H9 (cell line): ENCODE measurements around the gene CDKN2D. TPM values are rescaled to one million over a fixed set of nuclear protein-coding genes. Genes with fewer than 3 reads are reported as not detected.

Experiments
- DNase-seq: peaks from one replicate; pipeline ENCODE4 v3.0.0-alpha.2; 2017
- H2AFZ ChIP-seq: one replicate; pipeline ENCODE4 v1.6.1; 2013; ENCODE audit warnings: mild to moderate bottlenecking, low read length, control low read depth, moderate library complexity
- H2AK5ac ChIP-seq: 2 replicates; pipeline ENCODE4 v1.6.1; 2013; ENCODE audit warnings: low read length, control low read depth, mixed read lengths; ENCODE audit not compliant: insufficient read length
- H2BK120ac ChIP-seq: one replicate; pipeline ENCODE4 v1.6.1; 2013; ENCODE audit warnings: low read depth, mild to moderate bottlenecking, low read length, control low read depth, inconsistent platforms; ENCODE audit not compliant: poor library complexity, severe bottlenecking
- H2BK12ac ChIP-seq: 2 replicates; pipeline ENCODE4 v1.6.1; 2013; ENCODE audit warnings: low read length, control low read depth, mixed read lengths, low read depth; ENCODE audit not compliant: insufficient read length
- H2BK15ac ChIP-seq: 2 replicates; pipeline ENCODE4 v1.6.1; 2013; ENCODE audit warnings: low read depth, low read length, control low read depth
- H2BK20ac ChIP-seq: one replicate; pipeline ENCODE4 v1.6.1; 2013; ENCODE audit warnings: low read depth, mild to moderate bottlenecking, low read length, control low read depth, inconsistent platforms; ENCODE audit not compliant: poor library complexity, severe bottlenecking
- H2BK5ac ChIP-seq: 2 replicates; pipeline ENCODE4 v1.6.1; 2013; ENCODE audit warnings: low read length, control low read depth, mixed read lengths; ENCODE audit not compliant: insufficient read length
- H3K14ac ChIP-seq: 2 replicates; pipeline ENCODE4 v1.6.1; 2013; ENCODE audit warnings: low read length, control low read depth; ENCODE audit not compliant: insufficient read depth
- H3K18ac ChIP-seq: 2 replicates; pipeline ENCODE4 v1.6.1; 2013; ENCODE audit warnings: low read depth, mild to moderate bottlenecking, mixed read lengths, low read length, control low read depth; ENCODE audit not compliant: insufficient read length
- H3K23ac ChIP-seq: 2 replicates; pipeline ENCODE4 v1.6.1; 2013; ENCODE audit warnings: low read length, control low read depth, mixed read lengths, low read depth; ENCODE audit not compliant: insufficient read length
- H3K23me2 ChIP-seq: 2 replicates; pipeline ENCODE4 v1.6.1; 2013; ENCODE audit warnings: low read depth, mild to moderate bottlenecking, mixed read lengths, low read length, control low read depth; ENCODE audit not compliant: insufficient read length, poor library complexity, severe bottlenecking
- H3K27ac ChIP-seq: 2 replicates; pipeline ENCODE4 v1.5.1; 2013; ENCODE audit warnings: low read length, control low read depth, mixed read lengths, low read depth; ENCODE audit not compliant: insufficient read length
- H3K27me3 ChIP-seq: 2 replicates; pipeline ENCODE4 v1.6.1; 2013; ENCODE audit warnings: low read length, control low read depth, inconsistent platforms; ENCODE audit not compliant: insufficient read depth
- H3K4ac ChIP-seq: 2 replicates; pipeline ENCODE4 v1.6.1; 2013; ENCODE audit warnings: low read depth, mild to moderate bottlenecking, control low read depth, inconsistent platforms, low read length, moderate library complexity
- H3K4me1 ChIP-seq: 2 replicates; pipeline ENCODE4 v1.6.1; 2013; ENCODE audit warnings: low read length, control low read depth, inconsistent platforms; ENCODE audit not compliant: insufficient read depth
- H3K4me2 ChIP-seq: 2 replicates; pipeline ENCODE4 v1.6.1; 2013; ENCODE audit warnings: low read length, control low read depth, mixed read lengths; ENCODE audit not compliant: insufficient read length, insufficient read depth
- H3K56ac ChIP-seq: 2 replicates; pipeline ENCODE4 v1.6.1; 2013; ENCODE audit warnings: low read depth, mild to moderate bottlenecking, mixed read lengths, low read length, control low read depth; ENCODE audit not compliant: insufficient read length
- H3K79me1 ChIP-seq: 2 replicates; pipeline ENCODE4 v1.6.1; 2013; ENCODE audit warnings: low read depth, mild to moderate bottlenecking, moderate library complexity, low read length, control low read depth, inconsistent platforms; ENCODE audit not compliant: insufficient read depth, poor library complexity, severe bottlenecking
- H3K79me2 ChIP-seq: 2 replicates; pipeline ENCODE4 v1.6.1; 2013; ENCODE audit warnings: low read length, control low read depth, inconsistent platforms; ENCODE audit not compliant: insufficient read depth
- H3K9ac ChIP-seq: 2 replicates; pipeline ENCODE4 v1.6.1; 2013; ENCODE audit warnings: low read length, control low read depth, mixed read lengths; ENCODE audit not compliant: insufficient read length; ENCODE audit errors: extremely low read depth
- H3K9me3 ChIP-seq: one replicate; pipeline ENCODE4 v1.6.1; 2013; ENCODE audit warnings: low read depth, low read length, inconsistent platforms; ENCODE audit not compliant: control insufficient read depth
- H3T11ph ChIP-seq: one replicate; pipeline ENCODE4 v1.6.1; 2013; ENCODE audit warnings: mild to moderate bottlenecking, low read length, control low read depth, inconsistent platforms
- H4K20me1 ChIP-seq: one replicate; pipeline ENCODE4 v1.6.1; 2013; ENCODE audit not compliant: control insufficient read depth, insufficient read length, insufficient read depth
- H4K5ac ChIP-seq: 2 replicates; pipeline ENCODE4 v1.6.1; 2013; ENCODE audit warnings: low read depth, mild to moderate bottlenecking, mixed read lengths, low read length, control low read depth; ENCODE audit not compliant: insufficient read length
- H4K8ac ChIP-seq: replicated peaks from 2 replicates; pipeline ENCODE4 v1.6.1; 2013; ENCODE audit warnings: low read length, control low read depth, mixed read lengths, low read depth; ENCODE audit not compliant: insufficient read length
- H4K91ac ChIP-seq: 2 replicates; pipeline ENCODE4 v1.6.1; 2013; ENCODE audit warnings: low read depth, mild to moderate bottlenecking, moderate library complexity, mixed read lengths, low read length, control low read depth; ENCODE audit not compliant: insufficient read length
- H3K27ac Mint-ChIP-seq, 3 experiments: 2 replicates in 2 of 3; 3 replicates in 1 of 3; pipeline ENCODE4 v1.8.0; 2020 to 2021; ENCODE audit warnings: mixed read lengths in 3 of 3, mild to moderate bottlenecking in 1 of 3, moderate library complexity in 1 of 3
- H3K27me3 Mint-ChIP-seq: 2 replicates; pipeline ENCODE4 v1.8.0; 2021; ENCODE audit warnings: low read depth, mild to moderate bottlenecking, moderate library complexity, mixed read lengths
- H3K36me3 Mint-ChIP-seq, 3 experiments: 2 replicates in 2 of 3; 3 replicates in 1 of 3; pipeline ENCODE4 v1.8.0; 2020 to 2021; ENCODE audit warnings: low read depth in 3 of 3, mixed read lengths in 3 of 3; ENCODE audit not compliant: insufficient read depth in 1 of 3
- H3K4me1 Mint-ChIP-seq, 2 experiments: 2 replicates each; pipeline ENCODE4 v1.8.0; 2020; ENCODE audit warnings: mixed read lengths in 2 of 2
- H3K4me3 Mint-ChIP-seq, 2 experiments: 2 replicates in 1 of 2; 3 replicates in 1 of 2; pipeline ENCODE4 v1.8.0; 2020 to 2021; ENCODE audit warnings: mild to moderate bottlenecking in 2 of 2, mixed read lengths in 2 of 2, moderate library complexity in 1 of 2
- H3K9me3 Mint-ChIP-seq, 2 experiments: 2 replicates in 1 of 2; 3 replicates in 1 of 2; pipeline ENCODE4 v1.8.0; 2020; ENCODE audit warnings: mild to moderate bottlenecking in 2 of 2, mixed read lengths in 2 of 2, moderate library complexity in 1 of 2
- WGBS: extraction: QIAGEN DNeasy Blood & Tissue Kit; methylation state at CpG from one replicate; pipeline ENCODE4 v1.1.7; 2013; ENCODE audit warnings: missing lambda C conversion rate, low lambda C conversion rate, mixed read lengths; ENCODE audit not compliant: insufficient read length; ENCODE audit errors: extremely low coverage; 5-methylcytosine and 5-hydroxymethylcytosine counted together
- total RNA-seq: library from RNA; stranded (reverse); gene quantifications from 2 replicates; pipeline ENCODE4 v1.2.1, GENCODE V29; 2021
- TF ChIP-seq, protein P1 (sequence below): fragments of 200-600 bp; sonication (generic); conservative IDR thresholded peaks from 3 replicates; pipeline ENCODE4 v1.8.0; 2021; ENCODE audit warnings: antibody characterized with exemption, mild to moderate bottlenecking

Gene CDKN2D
- total RNA-seq, 1 experiment from 2014 or later = 2.8 TPM

DNA sequence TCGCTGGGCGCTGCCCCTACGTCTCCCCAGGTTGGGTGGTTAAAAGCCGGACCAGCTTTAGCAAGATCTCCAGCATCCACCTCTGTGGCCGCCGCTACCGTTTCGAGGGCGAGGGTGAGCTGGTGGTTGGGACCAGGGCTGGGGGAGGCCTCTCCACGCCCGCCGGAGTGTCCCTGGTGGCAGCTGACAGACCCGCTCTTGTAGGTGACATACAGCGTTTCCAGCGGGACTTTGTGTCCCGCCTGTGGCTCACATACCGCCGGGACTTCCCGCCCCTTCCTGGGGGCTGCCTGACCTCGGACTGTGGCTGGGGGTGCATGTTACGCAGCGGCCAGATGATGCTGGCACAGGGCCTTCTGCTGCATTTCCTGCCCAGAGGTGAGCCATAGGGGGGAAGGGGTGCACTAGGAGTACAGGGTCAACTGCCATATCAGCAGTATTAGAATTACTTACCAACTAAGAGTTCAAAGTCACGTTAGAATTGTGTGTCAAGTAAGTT, 24.0 kb downstream of the CDKN2D start:
- H3K27me3 ChIP-seq = no peaks in the 10 kb centered on the region
- no peak overlapping the region for H3K4ac ChIP-seq
- no peak overlapping the region for H2BK5ac ChIP-seq
- no peak for DNase-seq
- peaks cover 4 to 12% of the 10 kb centered on the region in 2 experiments for H3K4me1 Mint-ChIP-seq
- H3K27ac ChIP-seq = no peak overlapping the region
- no peak overlapping the region for H3K14ac ChIP-seq
- H4K5ac ChIP-seq = no peak overlapping the region
- H4K20me1 ChIP-seq = no peaks in the 10 kb centered on the region
- no peak overlapping the region for H3K23ac ChIP-seq
- no CpG with 5 or more reads among the region's 23 CpGs for WGBS
- no peaks in the 10 kb centered on the region for H3K9me3 ChIP-seq
- H2BK12ac ChIP-seq = no peak overlapping the region
- H3K4me2 ChIP-seq = peak overlapping the region; percentile 53
- no peak overlapping the region for H3K18ac ChIP-seq
- no peaks in the 10 kb centered on the region for H3K23me2 ChIP-seq
- no peaks in the 10 kb centered on the region for H3K9me3 Mint-ChIP-seq
- no peaks in the 10 kb centered on the region for H3K4me1 ChIP-seq
- no peaks in the 10 kb centered on the region for H3K79me2 ChIP-seq
- H3K56ac ChIP-seq = no peak overlapping the region
- peaks cover 2% of the 10 kb centered on the region; the same call in 1 of the 2 replicates for H3K27me3 Mint-ChIP-seq
- H3K79me1 ChIP-seq = no peaks in the 10 kb centered on the region
- H4K91ac ChIP-seq = no peak overlapping the region
- peaks cover 10 to 26% (median 24%) of the 10 kb centered on the region in 3 experiments; a peak in 6 of 7 replicates for H3K36me3 Mint-ChIP-seq
- no peak overlapping the region for H2BK20ac ChIP-seq
- H3K27ac Mint-ChIP-seq = peak overlapping the region in 1 of 3 experiments; percentile 91; a peak in 1 of 7 replicates
- no peak overlapping the region for H2BK120ac ChIP-seq
- no peak overlapping the region for H3T11ph ChIP-seq
- H3K9ac ChIP-seq = no peak overlapping the region
- H3K4me3 Mint-ChIP-seq = peak overlapping the region; percentile 89
- no peak overlapping the region for H2AK5ac ChIP-seq
- no peak overlapping the region for H2AFZ ChIP-seq
- no peak overlapping the region for H2BK15ac ChIP-seq
- H4K8ac ChIP-seq = no peak overlapping the region
- TF ChIP-seq, protein P1, sequence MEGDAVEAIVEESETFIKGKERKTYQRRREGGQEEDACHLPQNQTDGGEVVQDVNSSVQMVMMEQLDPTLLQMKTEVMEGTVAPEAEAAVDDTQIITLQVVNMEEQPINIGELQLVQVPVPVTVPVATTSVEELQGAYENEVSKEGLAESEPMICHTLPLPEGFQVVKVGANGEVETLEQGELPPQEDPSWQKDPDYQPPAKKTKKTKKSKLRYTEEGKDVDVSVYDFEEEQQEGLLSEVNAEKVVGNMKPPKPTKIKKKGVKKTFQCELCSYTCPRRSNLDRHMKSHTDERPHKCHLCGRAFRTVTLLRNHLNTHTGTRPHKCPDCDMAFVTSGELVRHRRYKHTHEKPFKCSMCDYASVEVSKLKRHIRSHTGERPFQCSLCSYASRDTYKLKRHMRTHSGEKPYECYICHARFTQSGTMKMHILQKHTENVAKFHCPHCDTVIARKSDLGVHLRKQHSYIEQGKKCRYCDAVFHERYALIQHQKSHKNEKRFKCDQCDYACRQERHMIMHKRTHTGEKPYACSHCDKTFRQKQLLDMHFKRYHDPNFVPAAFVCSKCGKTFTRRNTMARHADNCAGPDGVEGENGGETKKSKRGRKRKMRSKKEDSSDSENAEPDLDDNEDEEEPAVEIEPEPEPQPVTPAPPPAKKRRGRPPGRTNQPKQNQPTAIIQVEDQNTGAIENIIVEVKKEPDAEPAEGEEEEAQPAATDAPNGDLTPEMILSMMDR = no peak
